Endothelial cell of umbilical vein (primary cell): ENCODE data around the gene ANKUB1. TPM values are rescaled to one million over a fixed set of nuclear protein-coding genes. Genes with fewer than 3 reads are reported as not detected.
A peak's percentile ranks its signal among the peaks of the same experiment; 100 is the strongest.

Source experiments
- BruUV-seq: library from RNA; stranded (reverse); fragments of 400-500 nt; replicated peaks from 2 replicates; lab custom pipeline; 2021; lab: Mats Ljungman, UMichigan
- CTCF ChIA-PET: fragments of 300-600, 350-600 bp; sonication (Branson Sonifier 250); formaldehyde crosslinking; loops from one replicate; lab custom pipeline; 2021; ENCODE audit warnings: antibody characterized with exemption, inconsistent platforms; lab: Charles Lee
- POLR2A ChIA-PET: fragments of 300-600, 350-600 bp; sonication (Branson Sonifier 250); formaldehyde crosslinking; loops from one replicate; lab custom pipeline; 2021; ENCODE audit warnings: antibody characterized with exemption, inconsistent platforms; lab: Charles Lee
- DNase-seq: peaks from one replicate; pipeline ENCODE4 v3.0.0-alpha.2; 2011; ENCODE audit warnings: low read depth, low spot score
- FAIRE-seq: peaks from 2 replicates; lab custom pipeline; 2011; peaks lifted over from hg19 to GRCh38; lab: Jason Lieb, UNC
- H2AFZ ChIP-seq: 2 replicates; pipeline ENCODE4 v1.6.0; 2012; ENCODE audit warnings: low read depth, low read length, control low read depth, inconsistent platforms
- H3K27ac ChIP-seq: 2 replicates; pipeline ENCODE4 v1.5.1; 2011; ENCODE audit warnings: low read depth, mild to moderate bottlenecking, control low read depth, low read length, moderate library complexity; ENCODE audit not compliant: insufficient read depth
- H3K27me3 ChIP-seq, 2 experiments: 2 replicates each; pipeline versions ENCODE4 v1.6.0 to v1.6.1; 2011; ENCODE audit warnings: low read length in 2 of 2, mixed read lengths in 1 of 2; ENCODE audit not compliant: control insufficient read depth in 2 of 2, insufficient read depth in 2 of 2
- H3K36me3 ChIP-seq, 2 experiments: 2 replicates in 1 of 2; 3 replicates in 1 of 2; pipeline ENCODE4 v1.5.1; 2011; ENCODE audit warnings: low read length in 2 of 2, mild to moderate bottlenecking in 1 of 2, moderate library complexity in 1 of 2; ENCODE audit not compliant: control insufficient read depth in 2 of 2, insufficient read depth in 2 of 2; ENCODE audit errors: extremely low read depth in 1 of 2
- H3K4me1 ChIP-seq: 3 replicates; pipeline ENCODE4 v1.5.1; 2011; ENCODE audit warnings: mild to moderate bottlenecking, low read length; ENCODE audit not compliant: control insufficient read depth, insufficient read depth; ENCODE audit errors: extremely low read depth
- H3K4me2 ChIP-seq: 2 replicates; pipeline ENCODE4 v1.6.1; 2011; ENCODE audit warnings: low read length, control low read depth, mixed read lengths; ENCODE audit not compliant: insufficient read depth
- H3K4me3 ChIP-seq, 3 experiments: fragments of 200-600 bp in 1 of 3; sonication (generic), shearing (Covaris generic) in 1 of 3; replicated peaks in 1 of 3; 2 replicates each; pipeline ENCODE4 v1.5.1; 2011 to 2016; ENCODE audit warnings: control low read depth in 3 of 3, low read length in 3 of 3, mild to moderate bottlenecking in 2 of 3, inconsistent platforms in 1 of 3, low read depth in 1 of 3, moderate library complexity in 1 of 3; ENCODE audit not compliant: insufficient read depth in 1 of 3
- H3K79me2 ChIP-seq: 2 replicates; pipeline ENCODE4 v1.6.0; 2012; ENCODE audit warnings: low read length, inconsistent platforms; ENCODE audit not compliant: control insufficient read depth, insufficient read depth
- H3K9ac ChIP-seq: replicated peaks from 2 replicates; pipeline ENCODE3; 2011; ENCODE audit warnings: low read length, control low read depth; ENCODE audit not compliant: insufficient read depth; ENCODE audit errors: extremely low read depth
- H3K9me1 ChIP-seq: replicated peaks from 3 replicates; pipeline ENCODE4 v1.6.0; 2011; ENCODE audit warnings: mild to moderate bottlenecking, low read length; ENCODE audit not compliant: control insufficient read depth, insufficient read depth; ENCODE audit errors: extremely low read depth
- H3K9me3 ChIP-seq: replicated peaks from 2 replicates; pipeline ENCODE4 v1.5.1; 2012; ENCODE audit warnings: low read length, inconsistent platforms; ENCODE audit not compliant: control insufficient read depth, insufficient read depth
- H4K20me1 ChIP-seq: replicated peaks from 2 replicates; pipeline ENCODE3; 2011; ENCODE audit warnings: mild to moderate bottlenecking, low read length; ENCODE audit not compliant: control insufficient read depth, insufficient read depth; ENCODE audit errors: extremely low read depth
- EZH2 ChIP-seq: IDR thresholded peaks from 2 replicates; pipeline ENCODE4 v1.6.1; 2012; ENCODE audit warnings: borderline replicate concordance, low read depth, mild to moderate bottlenecking, moderate library complexity, low read length, inconsistent platforms; ENCODE audit not compliant: severe bottlenecking
- FOS ChIP-seq: IDR thresholded peaks from 2 replicates; pipeline ENCODE4 v1.6.1; 2011; ENCODE audit warnings: mild to moderate bottlenecking, low read length, moderate library complexity, borderline replicate concordance; ENCODE audit not compliant: insufficient read depth
- GATA2 ChIP-seq: IDR thresholded peaks from 2 replicates; pipeline ENCODE4 v1.7.0; 2011; ENCODE audit warnings: low read depth, mild to moderate bottlenecking, moderate library complexity, mixed read lengths, low read length; ENCODE audit not compliant: insufficient read length, insufficient read depth
- JUN ChIP-seq: IDR thresholded peaks from 2 replicates; pipeline ENCODE4 v1.6.1; 2011; ENCODE audit warnings: borderline replicate concordance, low read depth; ENCODE audit not compliant: insufficient read length, insufficient read depth
- MYC ChIP-seq: IDR thresholded peaks from one replicate; pipeline ENCODE4 v1.6.1; 2011; ENCODE audit warnings: mild to moderate bottlenecking, low read depth, low read length
- POLR2A ChIP-seq: IDR thresholded peaks from 2 replicates; pipeline ENCODE4 v1.6.1; 2012; ENCODE audit warnings: low read depth, mild to moderate bottlenecking, control low read depth, low read length
- POLR2AphosphoS5 ChIP-seq: IDR thresholded peaks from 2 replicates; pipeline ENCODE4 v1.6.1; 2012; ENCODE audit warnings: low read depth, mild to moderate bottlenecking, control low read depth, low read length, moderate library complexity; ENCODE audit not compliant: insufficient read depth
- dilution Hi-C: fragments of 300-500 bp; cut with MboI; formaldehyde crosslinking; loops from one replicate; pipeline ENCODE4 v1.15.0; 2019; ENCODE audit warnings: low sequenced_read_pairs; ENCODE audit not compliant: extremely low pct_ligation_motif_present
- intact Hi-C: fragments of 100-400 bp; cut with micrococcal nuclease; formaldehyde crosslinking; loops from one replicate; pipeline ENCODE4 v1.10.0; 2022
- polyA plus RNA-seq, 4 experiments: library from polyadenylated mRNA; depleted of rRNA in 3 of 4; stranded (reverse) in 3 of 4; unstranded in 1 of 4; fragments of >200 nt; gene quantifications; 2 replicates each; pipeline versions ENCODE4 v1.2.1 to v1.2.3, GENCODE V29; 2011 to 2012; ENCODE audit warnings: missing spikeins in 1 of 4
- total RNA-seq: library from RNA; stranded (reverse); gene quantifications from 2 replicates; pipeline ENCODE4 v1.2.3, GENCODE V29; 2021
- TF ChIP-seq, protein P1 (sequence below), 2 donors: IDR thresholded peaks; 1 replicate in 1 of 2; 2 replicates in 1 of 2; pipeline ENCODE4 v1.5.1; 2011; ENCODE audit warnings: low read length in 2 of 2, mild to moderate bottlenecking in 2 of 2, moderate library complexity in 2 of 2, control low read depth in 1 of 2, inconsistent platforms in 1 of 2, low read depth in 1 of 2; ENCODE audit not compliant: insufficient read depth in 1 of 2; ENCODE audit errors: extremely low read depth in 1 of 2
- TF ChIP-seq, protein P2 (sequence below): IDR thresholded peaks from 2 replicates; pipeline ENCODE4 v1.6.1; 2011; ENCODE audit not compliant: insufficient read depth, insufficient read length

Gene ANKUB1
- total and polyA plus RNA-seq, 2 donors (not counting 3 experiments of a cell fraction or from before 2014, with no cell fraction given) = not detected

DNA sequence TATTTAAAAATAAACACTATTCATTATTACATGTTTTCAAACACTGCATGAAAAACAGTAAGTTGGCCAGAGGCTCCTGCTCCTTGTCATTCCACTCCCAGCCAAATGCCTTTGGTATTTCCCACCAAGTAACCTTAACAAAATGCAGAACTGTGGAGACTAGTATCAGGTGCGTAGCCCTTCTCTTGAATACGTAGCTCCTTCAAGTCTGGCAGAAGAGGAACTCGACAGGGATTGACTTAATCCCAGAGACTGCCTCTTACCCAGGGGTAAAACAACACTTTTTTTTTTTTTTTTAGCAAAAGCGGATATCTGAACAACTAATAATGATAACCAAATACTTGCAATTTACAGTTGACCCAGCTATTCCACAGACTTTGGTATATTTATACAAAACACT lies 40.8 kb downstream of the ANKUB1 start:
- CTCF ChIA-PET = interaction anchor here (0.8 to 3.1 kb wide), 16 partner anchors 9 to 744 kb away, joined by 3 to 28 read pairs (median 4); partner anchors contain the start of genes RNF13 and WWTR1
- H3K9me3 ChIP-seq = no peaks in the 10 kb centered on the region
- intact Hi-C loops = no loop called here
- POLR2A ChIA-PET = interaction anchor here (0.5 to 1.0 kb wide), 4 partner anchors 26 to 694 kb away, joined by 3 to 6 read pairs (median 3); no protein-coding TSS in a partner anchor
- no peak for FAIRE-seq
- H3K9ac ChIP-seq = peak overlapping the region; percentile 73
- no peak overlapping the region for H2AFZ ChIP-seq
- TF ChIP-seq JUN (no peak), GATA2 (no peak), EZH2 (no peak), FOS (no peak), MYC (no peak), POLR2AphosphoS5 (no peak), POLR2A (no peak)
- TF ChIP-seq, protein P1, sequence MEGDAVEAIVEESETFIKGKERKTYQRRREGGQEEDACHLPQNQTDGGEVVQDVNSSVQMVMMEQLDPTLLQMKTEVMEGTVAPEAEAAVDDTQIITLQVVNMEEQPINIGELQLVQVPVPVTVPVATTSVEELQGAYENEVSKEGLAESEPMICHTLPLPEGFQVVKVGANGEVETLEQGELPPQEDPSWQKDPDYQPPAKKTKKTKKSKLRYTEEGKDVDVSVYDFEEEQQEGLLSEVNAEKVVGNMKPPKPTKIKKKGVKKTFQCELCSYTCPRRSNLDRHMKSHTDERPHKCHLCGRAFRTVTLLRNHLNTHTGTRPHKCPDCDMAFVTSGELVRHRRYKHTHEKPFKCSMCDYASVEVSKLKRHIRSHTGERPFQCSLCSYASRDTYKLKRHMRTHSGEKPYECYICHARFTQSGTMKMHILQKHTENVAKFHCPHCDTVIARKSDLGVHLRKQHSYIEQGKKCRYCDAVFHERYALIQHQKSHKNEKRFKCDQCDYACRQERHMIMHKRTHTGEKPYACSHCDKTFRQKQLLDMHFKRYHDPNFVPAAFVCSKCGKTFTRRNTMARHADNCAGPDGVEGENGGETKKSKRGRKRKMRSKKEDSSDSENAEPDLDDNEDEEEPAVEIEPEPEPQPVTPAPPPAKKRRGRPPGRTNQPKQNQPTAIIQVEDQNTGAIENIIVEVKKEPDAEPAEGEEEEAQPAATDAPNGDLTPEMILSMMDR (IDR thresholded peaks at IDR 0.05; ENCODE audit: extremely low read depth in 1 of 2, insufficient read depth in 1 of 2, low read depth in 1 of 2, low read length in 2 of 2) = no peak
- TF ChIP-seq, protein P2, sequence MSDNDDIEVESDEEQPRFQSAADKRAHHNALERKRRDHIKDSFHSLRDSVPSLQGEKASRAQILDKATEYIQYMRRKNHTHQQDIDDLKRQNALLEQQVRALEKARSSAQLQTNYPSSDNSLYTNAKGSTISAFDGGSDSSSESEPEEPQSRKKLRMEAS = no peak
- H3K4me3 ChIP-seq = peak overlapping the region; percentile 74 to 94 (median 91)
- BruUV-seq = no TSS peak
- peak overlapping the region; percentile 95 for H3K4me2 ChIP-seq
- H3K36me3 ChIP-seq = peaks cover 7 to 9% of the 10 kb centered on the region in 2 experiments
- dilution Hi-C loops = no loop called here
- H3K27me3 ChIP-seq = no peaks in the 10 kb centered on the region
- peaks cover 15% of the 10 kb centered on the region for H3K4me1 ChIP-seq
- H3K79me2 ChIP-seq = peaks cover 22% of the 10 kb centered on the region
- peak overlapping the region; percentile 33 for H3K27ac ChIP-seq
- H4K20me1 ChIP-seq = no peaks in the 10 kb centered on the region
- no peaks in the 10 kb centered on the region for H3K9me1 ChIP-seq
- DNase-seq = no peak
